Fibroblast of lung (primary cell): ENCODE data around the gene ZMAT3. TPM values are rescaled to one million over a fixed set of nuclear protein-coding genes. Genes with fewer than 3 reads are reported as not detected.

Experiments used
- DNase-seq, 2 donors: peaks; one replicate each; pipeline versions ENCODE4 v3.0.0 to v3.0.0-alpha.2; 2010; ENCODE audit warnings: low read depth in 2 of 2
- H2AFZ ChIP-seq: 2 replicates; pipeline ENCODE4 v1.5.1; 2012; ENCODE audit warnings: low read length, control low read depth, inconsistent platforms
- H3K27ac ChIP-seq: 2 replicates; pipeline ENCODE4 v1.5.1; 2011; ENCODE audit warnings: low read length, control low read depth; ENCODE audit not compliant: insufficient read depth
- H3K27me3 ChIP-seq: 2 replicates; pipeline ENCODE4 v1.5.1; 2011; ENCODE audit warnings: mild to moderate bottlenecking, low read length; ENCODE audit not compliant: control insufficient read depth, insufficient read depth
- H3K36me3 ChIP-seq: 2 replicates; pipeline ENCODE4 v1.5.1; 2011; ENCODE audit warnings: low read length; ENCODE audit not compliant: control insufficient read depth, insufficient read depth
- H3K4me1 ChIP-seq: 2 replicates; pipeline ENCODE4 v1.5.1; 2011; ENCODE audit warnings: low read length; ENCODE audit not compliant: control insufficient read depth, insufficient read depth; ENCODE audit errors: extremely low read depth
- H3K4me2 ChIP-seq: 2 replicates; pipeline ENCODE4 v1.5.1; 2011; ENCODE audit warnings: low read length, control low read depth; ENCODE audit not compliant: insufficient read depth; ENCODE audit errors: extremely low read depth
- H3K4me3 ChIP-seq, 4 experiments: fragments of 200-600 bp in 1 of 4; sonication (generic) in 1 of 4; replicated peaks in 1 of 4; 2 replicates each; pipeline ENCODE4 v1.5.1; 2011 to 2016; ENCODE audit warnings: low read length in 4 of 4, low read depth in 3 of 4, mild to moderate bottlenecking in 3 of 4, control low read depth in 2 of 4, inconsistent platforms in 1 of 4, mixed read lengths in 1 of 4; ENCODE audit not compliant: insufficient read depth in 1 of 4; ENCODE audit errors: control extremely low read depth in 1 of 4
- H3K79me2 ChIP-seq: 2 replicates; pipeline ENCODE4 v1.5.1; 2012; ENCODE audit warnings: mild to moderate bottlenecking, low read length, inconsistent platforms; ENCODE audit not compliant: control insufficient read depth, insufficient read depth
- H3K9ac ChIP-seq: 2 replicates; pipeline ENCODE4 v1.5.1; 2011; ENCODE audit warnings: mild to moderate bottlenecking, low read length, control low read depth; ENCODE audit not compliant: insufficient read depth
- H3K9me3 ChIP-seq: 2 replicates; pipeline ENCODE4 v1.5.1; 2012; ENCODE audit warnings: low read depth, low read length; ENCODE audit not compliant: control insufficient read depth, insufficient read depth
- H4K20me1 ChIP-seq: 2 replicates; pipeline ENCODE4 v1.5.1; 2011; ENCODE audit warnings: low read length; ENCODE audit not compliant: control insufficient read depth, insufficient read depth; ENCODE audit errors: extremely low read depth
- CTCF ChIP-seq, 2 donors: IDR thresholded peaks in 1 of 2; conservative IDR thresholded peaks in 1 of 2; 1 replicate in 1 of 2; 2 replicates in 1 of 2; pipeline ENCODE4 v1.5.1; 2011 to 2012; ENCODE audit warnings: low read length in 2 of 2, control low read depth in 1 of 2, inconsistent platforms in 1 of 2, low read depth in 1 of 2, mild to moderate bottlenecking in 1 of 2
- EZH2 ChIP-seq: IDR thresholded peaks from 2 replicates; pipeline ENCODE4 v1.5.1; 2012; ENCODE audit warnings: low read length, control low read depth, mild to moderate bottlenecking; ENCODE audit errors: missing control alignments
- polyA plus RNA-seq, 2 donors: library from polyadenylated mRNA; depleted of rRNA in 1 of 2; stranded (reverse) in 1 of 2; unstranded in 1 of 2; fragments of >200 nt; gene quantifications; 2 replicates each; pipeline ENCODE4 v1.2.1, GENCODE V29; 2011 to 2012; ENCODE audit warnings: missing spikeins in 1 of 2
- total RNA-seq: library from RNA; depleted of rRNA; stranded (reverse); fragments of >200 nt; gene quantifications from 2 replicates; pipeline ENCODE4 v1.2.1, GENCODE V29; 2014

The ZMAT3 gene
- total and polyA plus RNA-seq, 2 donors (not counting 1 experiment from before 2014, with no cell fraction given) = 34.3 to 34.8 TPM

DNA sequence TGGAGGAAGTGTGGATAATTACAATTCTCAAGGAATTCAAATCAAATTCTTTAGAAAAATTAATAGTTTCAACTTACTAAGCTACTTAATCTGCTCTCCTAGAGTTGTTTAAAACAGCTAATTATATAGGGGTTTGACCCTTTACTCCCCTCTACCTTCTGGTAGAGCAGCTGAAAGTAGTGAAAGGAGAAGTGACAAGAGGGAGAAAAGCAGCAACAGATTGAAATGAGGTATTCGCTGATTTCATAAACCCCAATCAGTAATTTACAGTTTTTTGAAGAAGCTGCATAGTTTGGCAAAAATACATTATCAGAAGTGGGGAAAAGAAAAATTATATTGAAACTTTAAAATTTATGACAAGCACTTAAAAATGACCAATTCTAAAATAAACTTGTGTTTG lies 52.8 kb downstream of the ZMAT3 start:
- Histone ChIP-seq H3K4me2 (no peak overlapping the region), H3K9ac (no peak overlapping the region), H2AFZ (no peak overlapping the region), H3K27me3 (no peaks in the 10 kb centered on the region), H3K79me2 (no peaks in the 10 kb centered on the region), H3K4me3 (no peak overlapping the region), H3K4me1 (no peaks in the 10 kb centered on the region), H3K36me3 (no peaks in the 10 kb centered on the region), H3K9me3 (no peaks in the 10 kb centered on the region), H4K20me1 (no peaks in the 10 kb centered on the region), H3K27ac (no peak overlapping the region)
- DNase-seq = no peak
- no peak for TF ChIP-seq EZH2

DNA sequence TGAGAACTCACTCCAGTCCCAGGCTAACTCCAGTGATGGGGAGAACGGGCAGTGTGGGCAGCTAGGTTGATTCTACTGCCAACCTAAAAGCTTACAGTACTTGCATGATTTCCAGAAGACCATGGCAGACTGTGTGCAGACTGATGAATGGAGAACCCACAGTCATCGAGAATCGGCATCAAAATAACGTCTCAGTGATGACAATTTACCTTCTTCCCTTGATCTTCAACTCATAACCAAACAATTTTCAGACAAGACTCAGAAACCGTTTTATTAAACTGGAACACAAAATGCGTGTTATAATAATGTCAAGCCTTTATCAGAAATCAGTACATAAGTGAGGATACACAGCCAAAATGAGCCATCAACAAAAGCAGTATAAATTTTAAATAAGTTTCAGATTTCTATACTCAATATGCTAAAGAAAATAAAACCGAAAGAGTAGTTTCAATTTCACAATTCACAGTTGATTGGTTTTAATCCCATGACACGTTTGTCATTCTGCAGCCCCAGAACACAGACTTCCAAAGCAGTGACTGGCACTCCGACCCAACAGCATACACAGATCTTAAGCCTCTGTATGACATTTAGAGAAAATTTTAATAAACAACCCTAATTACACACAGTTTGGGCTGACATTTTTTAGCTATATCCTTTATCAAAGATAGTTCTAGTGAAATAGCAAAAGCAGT lies 54.5 kb downstream of the ZMAT3 start:
- H3K79me2 ChIP-seq = no peaks in the 10 kb centered on the region
- H3K4me2 ChIP-seq = no peak overlapping the region
- H2AFZ ChIP-seq = no peak overlapping the region
- H3K27ac ChIP-seq = no peak overlapping the region
- H3K27me3 ChIP-seq = no peaks in the 10 kb centered on the region
- H3K9me3 ChIP-seq = no peaks in the 10 kb centered on the region
- TF ChIP-seq EZH2 (no peak), CTCF (conservative IDR thresholded peaks at IDR 0.05 in 1 of 2, IDR thresholded peaks at IDR 0.05 in 1 of 2; ENCODE audit: low read depth in 1 of 2, low read length in 2 of 2) (no peak)
- no peaks in the 10 kb centered on the region for H4K20me1 ChIP-seq
- no peaks in the 10 kb centered on the region for H3K4me1 ChIP-seq
- no peak for DNase-seq
- H3K36me3 ChIP-seq = no peaks in the 10 kb centered on the region
- H3K9ac ChIP-seq = no peak overlapping the region
- H3K4me3 ChIP-seq = no peak overlapping the region

GRCh38 chr3:179015551-179016020 lies 56.0 kb downstream of the ZMAT3 start:
- no peaks in the 10 kb centered on the region for H3K36me3 ChIP-seq
- H4K20me1 ChIP-seq = no peaks in the 10 kb centered on the region
- no peak overlapping the region for H2AFZ ChIP-seq
- H3K4me1 ChIP-seq = no peaks in the 10 kb centered on the region
- no peak overlapping the region for H3K27ac ChIP-seq
- no peak overlapping the region for H3K4me3 ChIP-seq
- no peak overlapping the region for H3K9ac ChIP-seq
- no peaks in the 10 kb centered on the region for H3K79me2 ChIP-seq
- no peak overlapping the region for H3K4me2 ChIP-seq
- H3K27me3 ChIP-seq = no peaks in the 10 kb centered on the region
- DNase-seq = peak; percentile 66 to 85
- no peaks in the 10 kb centered on the region for H3K9me3 ChIP-seq
- TF ChIP-seq EZH2 (no peak), CTCF (conservative IDR thresholded peaks at IDR 0.05 in 1 of 2, IDR thresholded peaks at IDR 0.05 in 1 of 2; ENCODE audit: low read depth in 1 of 2, low read length in 2 of 2) (peak; percentile 78 to 82)
